ENCODE measurements around the gene TNFSF18. TPM values are rescaled to one million over a fixed set of nuclear protein-coding genes. Genes with fewer than 3 reads are reported as not detected.

TNFSF18 gene
- total RNA-seq, 1 experiment from 2014 or later = 1.6 TPM

DNA sequence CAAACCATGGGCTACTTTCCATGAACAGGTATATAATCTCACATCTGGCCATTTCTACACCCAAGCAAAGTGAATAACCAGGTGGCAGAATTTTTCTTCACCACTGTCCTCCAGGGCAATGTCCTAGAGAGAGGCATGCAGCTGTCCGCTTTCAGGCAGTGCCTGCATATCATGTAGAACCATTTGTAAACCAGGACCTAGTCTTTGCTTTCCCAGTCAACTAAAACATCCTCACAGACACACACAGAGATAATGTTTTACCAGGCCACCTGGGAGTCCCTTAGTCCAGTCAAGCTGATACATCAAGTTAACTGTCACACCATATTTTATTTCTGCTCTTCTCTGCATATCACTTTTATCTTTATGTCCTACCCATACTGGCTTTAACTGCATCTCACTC is 26.2 kb downstream of the TNFSF18 start:
- ChIA-PET CTCF (no interaction called here), POLR2A (no interaction called here), RAD21 (ENCODE audit: low non-redundant PET in 1 of 2, low total read pairs in 2 of 2, uncharacterized antibody in 2 of 2, unreplicated experiment in 2 of 2) (no interaction called here)
- Histone ChIP-seq H3K9me2 (ENCODE audit: insufficient read depth) (no peaks in the 10 kb centered on the region), H3K79me2 (ENCODE audit: insufficient read depth, low read length) (no peaks in the 10 kb centered on the region), H4K20me1 (ENCODE audit: insufficient read depth) (no peaks in the 10 kb centered on the region), H3K9me3 (ENCODE audit: control insufficient read depth in 1 of 2, insufficient read depth in 1 of 2, low read depth in 1 of 2, low read length in 2 of 2) (peaks cover 0 to 6% of the 10 kb centered on the region in 2 experiments; a peak in 1 of 4 replicates), H3K27me3 (ENCODE audit: insufficient read depth, low read length) (no peaks in the 10 kb centered on the region), H3K4me1 (ENCODE audit: control insufficient read depth in 1 of 2, insufficient read depth in 2 of 2, low read length in 2 of 2) (no peaks in the 10 kb centered on the region), H3K9ac (ENCODE audit: low read length) (no peak overlapping the region), H3K27ac (ENCODE audit: low read depth, low read length) (no peak overlapping the region), H3K4me2 (ENCODE audit: low read length) (no peak overlapping the region), H3K36me3 (ENCODE audit: control insufficient read depth in 1 of 2, insufficient read depth in 2 of 2, low read length in 2 of 2) (no peaks in the 10 kb centered on the region), H3K4me3 (replicated peaks in 1 of 2; ENCODE audit: low read depth in 1 of 2, low read length in 2 of 2) (no peak overlapping the region), H2AFZ (ENCODE audit: low read depth, low read length, poor library complexity, severe bottlenecking) (no peak overlapping the region)
- no peak for TF ChIP-seq ELF1 (IDR thresholded peaks at IDR 0.05; ENCODE audit: borderline replicate concordance, low read depth)
- TF ChIP-seq SRF (IDR thresholded peaks at IDR 0.05; ENCODE audit: low read depth) = no peak
- TF ChIP-seq EGR1 (IDR thresholded peaks at IDR 0.05; ENCODE audit: low read depth) = no peak
- no peak for TF ChIP-seq EZH2phosphoT487 (IDR thresholded peaks at IDR 0.05; ENCODE audit: borderline replicate concordance)
- TF ChIP-seq TCF7L2 (IDR thresholded peaks at IDR 0.05; ENCODE audit: borderline replicate concordance, extremely low read depth, insufficient read depth, insufficient read length) = no peak
- no peak for TF ChIP-seq SP1 (IDR thresholded peaks at IDR 0.05; ENCODE audit: low read depth)
- TF ChIP-seq RAD21 (IDR thresholded peaks at IDR 0.05; ENCODE audit: low read depth) = no peak
- no peak for TF ChIP-seq SIN3A (IDR thresholded peaks at IDR 0.05; ENCODE audit: low read depth)
- no peak for TF ChIP-seq FOSL1 (IDR thresholded peaks at IDR 0.05; ENCODE audit: low read depth)
- TF ChIP-seq JUND (IDR thresholded peaks at IDR 0.05) = no peak
- no peak for TF ChIP-seq POLR2A (IDR thresholded peaks at IDR 0.05; ENCODE audit: borderline replicate concordance, extremely low read depth, insufficient read depth, insufficient read length)
- TF ChIP-seq, protein P1, sequence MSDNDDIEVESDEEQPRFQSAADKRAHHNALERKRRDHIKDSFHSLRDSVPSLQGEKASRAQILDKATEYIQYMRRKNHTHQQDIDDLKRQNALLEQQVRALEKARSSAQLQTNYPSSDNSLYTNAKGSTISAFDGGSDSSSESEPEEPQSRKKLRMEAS (IDR thresholded peaks at IDR 0.05) = no peak
- TF ChIP-seq POLR2AphosphoS5 (IDR thresholded peaks at IDR 0.05; ENCODE audit: low read depth, low read length) = no peak
- no peak for TF ChIP-seq EZH2 (IDR thresholded peaks at IDR 0.05)
- TF ChIP-seq, protein P2, sequence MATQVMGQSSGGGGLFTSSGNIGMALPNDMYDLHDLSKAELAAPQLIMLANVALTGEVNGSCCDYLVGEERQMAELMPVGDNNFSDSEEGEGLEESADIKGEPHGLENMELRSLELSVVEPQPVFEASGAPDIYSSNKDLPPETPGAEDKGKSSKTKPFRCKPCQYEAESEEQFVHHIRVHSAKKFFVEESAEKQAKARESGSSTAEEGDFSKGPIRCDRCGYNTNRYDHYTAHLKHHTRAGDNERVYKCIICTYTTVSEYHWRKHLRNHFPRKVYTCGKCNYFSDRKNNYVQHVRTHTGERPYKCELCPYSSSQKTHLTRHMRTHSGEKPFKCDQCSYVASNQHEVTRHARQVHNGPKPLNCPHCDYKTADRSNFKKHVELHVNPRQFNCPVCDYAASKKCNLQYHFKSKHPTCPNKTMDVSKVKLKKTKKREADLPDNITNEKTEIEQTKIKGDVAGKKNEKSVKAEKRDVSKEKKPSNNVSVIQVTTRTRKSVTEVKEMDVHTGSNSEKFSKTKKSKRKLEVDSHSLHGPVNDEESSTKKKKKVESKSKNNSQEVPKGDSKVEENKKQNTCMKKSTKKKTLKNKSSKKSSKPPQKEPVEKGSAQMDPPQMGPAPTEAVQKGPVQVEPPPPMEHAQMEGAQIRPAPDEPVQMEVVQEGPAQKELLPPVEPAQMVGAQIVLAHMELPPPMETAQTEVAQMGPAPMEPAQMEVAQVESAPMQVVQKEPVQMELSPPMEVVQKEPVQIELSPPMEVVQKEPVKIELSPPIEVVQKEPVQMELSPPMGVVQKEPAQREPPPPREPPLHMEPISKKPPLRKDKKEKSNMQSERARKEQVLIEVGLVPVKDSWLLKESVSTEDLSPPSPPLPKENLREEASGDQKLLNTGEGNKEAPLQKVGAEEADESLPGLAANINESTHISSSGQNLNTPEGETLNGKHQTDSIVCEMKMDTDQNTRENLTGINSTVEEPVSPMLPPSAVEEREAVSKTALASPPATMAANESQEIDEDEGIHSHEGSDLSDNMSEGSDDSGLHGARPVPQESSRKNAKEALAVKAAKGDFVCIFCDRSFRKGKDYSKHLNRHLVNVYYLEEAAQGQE (IDR thresholded peaks at IDR 0.05; ENCODE audit: low read depth) = no peak
- TF ChIP-seq, protein P3, sequence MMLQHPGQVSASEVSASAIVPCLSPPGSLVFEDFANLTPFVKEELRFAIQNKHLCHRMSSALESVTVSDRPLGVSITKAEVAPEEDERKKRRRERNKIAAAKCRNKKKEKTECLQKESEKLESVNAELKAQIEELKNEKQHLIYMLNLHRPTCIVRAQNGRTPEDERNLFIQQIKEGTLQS (IDR thresholded peaks at IDR 0.05) = no peak
- no peak for TF ChIP-seq CEBPB (IDR thresholded peaks at IDR 0.05; ENCODE audit: low read depth)
- TF ChIP-seq, protein P4, sequence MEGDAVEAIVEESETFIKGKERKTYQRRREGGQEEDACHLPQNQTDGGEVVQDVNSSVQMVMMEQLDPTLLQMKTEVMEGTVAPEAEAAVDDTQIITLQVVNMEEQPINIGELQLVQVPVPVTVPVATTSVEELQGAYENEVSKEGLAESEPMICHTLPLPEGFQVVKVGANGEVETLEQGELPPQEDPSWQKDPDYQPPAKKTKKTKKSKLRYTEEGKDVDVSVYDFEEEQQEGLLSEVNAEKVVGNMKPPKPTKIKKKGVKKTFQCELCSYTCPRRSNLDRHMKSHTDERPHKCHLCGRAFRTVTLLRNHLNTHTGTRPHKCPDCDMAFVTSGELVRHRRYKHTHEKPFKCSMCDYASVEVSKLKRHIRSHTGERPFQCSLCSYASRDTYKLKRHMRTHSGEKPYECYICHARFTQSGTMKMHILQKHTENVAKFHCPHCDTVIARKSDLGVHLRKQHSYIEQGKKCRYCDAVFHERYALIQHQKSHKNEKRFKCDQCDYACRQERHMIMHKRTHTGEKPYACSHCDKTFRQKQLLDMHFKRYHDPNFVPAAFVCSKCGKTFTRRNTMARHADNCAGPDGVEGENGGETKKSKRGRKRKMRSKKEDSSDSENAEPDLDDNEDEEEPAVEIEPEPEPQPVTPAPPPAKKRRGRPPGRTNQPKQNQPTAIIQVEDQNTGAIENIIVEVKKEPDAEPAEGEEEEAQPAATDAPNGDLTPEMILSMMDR (IDR thresholded peaks at IDR 0.05 in 2 of 3, conservative IDR thresholded peaks at IDR 0.05 in 1 of 3; ENCODE audit: borderline replicate concordance in 1 of 3, insufficient read depth in 1 of 3, low read depth in 2 of 3, low read length in 2 of 3) = no peak
- intact Hi-C loops (cut with micrococcal nuclease) = no loop called here
- no TSS peak for BruUV-seq (replicated peaks)
- DNase-seq (ENCODE audit: low read depth, low spot score) (no peak), ATAC-seq (no peak)

All from HCT116 (cell line).